Activated CD8-positive, alpha-beta T cell treated with anti-CD3 and anti-CD28 coated beads for 36 hours (primary cell): Measurements from ENCODE around the gene PLCL2. TPM values are rescaled to one million over a fixed set of nuclear protein-coding genes. Genes with fewer than 3 reads are reported as not detected.

Source experiments
- ATAC-seq: fragments of 200-7000 bp; cut with Tn5 transposase; one replicate; pipeline ENCODE4 v1.10.0; 2021; ENCODE audit warnings: mild to moderate bottlenecking, moderate library complexity
- CTCF ChIA-PET: fragments of 350-600 bp; sonication (Branson Sonifier 250); formaldehyde crosslinking; loops from one replicate; lab custom pipeline; 2021; ENCODE audit warnings: antibody characterized with exemption; lab: Charles Lee
- POLR2A ChIA-PET: fragments of 350-600 bp; sonication (Branson Sonifier 250); formaldehyde crosslinking; loops from one replicate; lab custom pipeline; 2021; ENCODE audit warnings: antibody characterized with exemption; lab: Charles Lee
- DNase-seq: peaks from one replicate; pipeline ENCODE4 v3.0.0-alpha.2; 2020
- H3K27ac Mint-ChIP-seq: one replicate; pipeline ENCODE4 v1.8.0; 2021; ENCODE audit warnings: mild to moderate bottlenecking, mixed read lengths
- H3K27me3 Mint-ChIP-seq: one replicate; pipeline ENCODE4 v1.8.0; 2021; ENCODE audit warnings: mixed read lengths
- H3K36me3 Mint-ChIP-seq: one replicate; pipeline ENCODE4 v1.8.0; 2021; ENCODE audit warnings: low read depth, mixed read lengths
- H3K4me1 Mint-ChIP-seq: one replicate; pipeline ENCODE4 v1.8.0; 2021; ENCODE audit warnings: low read depth, mixed read lengths
- H3K4me3 Mint-ChIP-seq: one replicate; pipeline ENCODE4 v1.8.0; 2021; ENCODE audit warnings: mild to moderate bottlenecking, moderate library complexity, mixed read lengths
- H3K9me3 Mint-ChIP-seq: one replicate; pipeline ENCODE4 v1.8.0; 2021; ENCODE audit warnings: mixed read lengths
- intact Hi-C: fragments of 100-400 bp; cut with micrococcal nuclease; formaldehyde crosslinking; loops from one replicate; pipeline ENCODE4 v1.10.0; 2022
- total RNA-seq, 2 experiments: library from RNA; stranded (reverse); gene quantifications; one replicate each; pipeline ENCODE4 v1.2.3, GENCODE V29; 2021
- TF ChIP-seq, protein P1 (sequence below): fragments of 200-600 bp; IDR thresholded peaks from one replicate; pipeline ENCODE4 v1.8.0; 2022; ENCODE audit warnings: antibody characterized with exemption, mild to moderate bottlenecking

The PLCL2 gene
- total RNA-seq, 2 experiments from 2014 or later: 19.4 to 19.7 TPM

DNA sequence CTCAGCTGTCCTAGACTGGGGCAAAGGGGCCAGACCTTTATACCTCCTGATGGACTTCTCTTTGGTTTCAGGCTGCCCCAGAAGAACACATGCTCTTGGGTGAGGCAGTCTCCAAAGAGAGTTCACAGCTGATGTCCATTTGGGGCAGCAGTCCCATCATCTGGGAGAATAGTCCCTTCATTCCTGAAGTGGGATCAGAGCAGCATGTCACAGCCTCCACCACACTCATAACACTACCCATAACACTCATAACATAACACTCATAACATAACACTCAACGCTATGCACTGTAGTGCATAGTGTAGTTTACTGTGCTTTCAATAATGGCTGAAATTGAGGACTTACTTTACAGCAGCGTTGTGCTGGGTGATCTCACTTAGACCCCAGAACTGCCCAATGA, 36.7 kb upstream of the PLCL2 start:
- Mint-ChIP-seq H3K36me3 (no peaks in the 10 kb centered on the region), H3K4me1 (peaks cover 55% of the 10 kb centered on the region), H3K27me3 (no peaks in the 10 kb centered on the region), H3K4me3 (no peak overlapping the region), H3K27ac (no peak overlapping the region), H3K9me3 (no peaks in the 10 kb centered on the region)
- TF ChIP-seq, protein P1, sequence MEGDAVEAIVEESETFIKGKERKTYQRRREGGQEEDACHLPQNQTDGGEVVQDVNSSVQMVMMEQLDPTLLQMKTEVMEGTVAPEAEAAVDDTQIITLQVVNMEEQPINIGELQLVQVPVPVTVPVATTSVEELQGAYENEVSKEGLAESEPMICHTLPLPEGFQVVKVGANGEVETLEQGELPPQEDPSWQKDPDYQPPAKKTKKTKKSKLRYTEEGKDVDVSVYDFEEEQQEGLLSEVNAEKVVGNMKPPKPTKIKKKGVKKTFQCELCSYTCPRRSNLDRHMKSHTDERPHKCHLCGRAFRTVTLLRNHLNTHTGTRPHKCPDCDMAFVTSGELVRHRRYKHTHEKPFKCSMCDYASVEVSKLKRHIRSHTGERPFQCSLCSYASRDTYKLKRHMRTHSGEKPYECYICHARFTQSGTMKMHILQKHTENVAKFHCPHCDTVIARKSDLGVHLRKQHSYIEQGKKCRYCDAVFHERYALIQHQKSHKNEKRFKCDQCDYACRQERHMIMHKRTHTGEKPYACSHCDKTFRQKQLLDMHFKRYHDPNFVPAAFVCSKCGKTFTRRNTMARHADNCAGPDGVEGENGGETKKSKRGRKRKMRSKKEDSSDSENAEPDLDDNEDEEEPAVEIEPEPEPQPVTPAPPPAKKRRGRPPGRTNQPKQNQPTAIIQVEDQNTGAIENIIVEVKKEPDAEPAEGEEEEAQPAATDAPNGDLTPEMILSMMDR: no peak
- DNase-seq: no peak
- intact Hi-C loops: loop anchor here (5.0 kb wide), 1 partner anchor 39 kb away; no protein-coding TSS in a partner anchor
- ATAC-seq: peak; percentile 69
- ChIA-PET CTCF (interaction anchor here (2.4 kb wide), 1 partner anchor 36 kb away, joined by 11 read pairs; the partner anchor contains the start of gene PLCL2), POLR2A (interaction anchor here (0.8 kb wide), 1 partner anchor 38 kb away, joined by 3 read pairs; no protein-coding TSS in a partner anchor)

DNA sequence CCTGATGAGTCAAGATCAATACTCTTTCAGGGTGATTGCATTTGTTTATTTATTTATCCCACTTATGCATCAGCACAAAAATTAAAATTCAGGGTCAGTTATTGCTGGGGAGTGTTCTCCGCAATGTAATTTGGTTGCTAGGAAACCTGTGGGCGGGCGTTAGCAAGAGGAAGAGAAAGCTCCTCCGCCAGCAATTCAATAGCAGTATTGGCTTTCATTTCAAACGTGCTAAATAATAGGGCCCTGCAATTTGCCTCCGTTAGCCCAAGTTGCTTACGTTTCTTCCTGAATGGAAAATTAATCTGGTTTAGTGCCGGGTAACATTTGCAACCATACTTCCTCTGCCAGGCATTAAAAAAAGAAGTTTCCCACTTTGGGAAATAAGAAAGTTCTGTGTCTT, 35.5 kb upstream of the PLCL2 start:
- no peaks in the 10 kb centered on the region for H3K36me3 Mint-ChIP-seq
- POLR2A ChIA-PET: interaction anchor here (0.9 to 1.6 kb wide), 3 partner anchors 19 to 56 kb away, joined by 4 to 6 read pairs (median 6); no protein-coding TSS in a partner anchor
- peak; percentile 85 for ATAC-seq
- H3K4me1 Mint-ChIP-seq: peaks cover 44% of the 10 kb centered on the region
- no peaks in the 10 kb centered on the region for H3K27me3 Mint-ChIP-seq
- peak; percentile 87 for DNase-seq
- no peaks in the 10 kb centered on the region for H3K9me3 Mint-ChIP-seq
- peak overlapping the region; percentile 65 for H3K4me3 Mint-ChIP-seq
- H3K27ac Mint-ChIP-seq: peak overlapping the region; percentile 75
- intact Hi-C loops: loop anchor here (5.0 kb wide), 1 partner anchor 38 kb away; no protein-coding TSS in a partner anchor
- CTCF ChIA-PET: interaction anchor here (2.4 kb wide), 2 partner anchors 22 to 35 kb away, joined by 7 to 11 read pairs; partner anchors contain the start of gene PLCL2
- TF ChIP-seq, protein P1: no peak

DNA sequence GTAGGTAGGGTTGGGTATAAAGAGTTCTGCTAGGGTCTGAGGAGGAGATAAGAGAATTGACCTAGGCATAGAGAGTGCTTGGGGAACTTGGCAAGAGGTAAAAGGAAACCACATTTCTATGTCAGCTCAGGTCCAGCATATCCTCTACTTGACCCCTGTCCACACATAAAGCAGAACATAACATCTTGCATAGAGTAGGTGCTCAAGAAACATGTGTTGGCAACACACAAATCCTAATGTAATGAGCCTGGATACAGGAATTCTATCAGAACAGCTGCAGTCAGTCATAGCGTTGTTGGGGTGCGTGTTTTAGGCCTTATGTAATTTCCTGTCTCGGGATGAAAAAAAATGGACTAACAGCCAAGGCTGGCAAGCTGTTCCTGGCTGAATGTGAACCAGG, 35.0 kb upstream of the PLCL2 start:
- H3K4me1 Mint-ChIP-seq: peaks cover 40% of the 10 kb centered on the region
- TF ChIP-seq, protein P1: no peak
- DNase-seq (no peak), ATAC-seq (peak; percentile 28)
- H3K4me3 Mint-ChIP-seq: peak overlapping the region; percentile 65
- H3K36me3 Mint-ChIP-seq: no peaks in the 10 kb centered on the region
- CTCF ChIA-PET: interaction anchor here (2.4 kb wide), 2 partner anchors 21 to 34 kb away, joined by 7 to 11 read pairs; partner anchors contain the start of gene PLCL2
- peak overlapping the region; percentile 75 for H3K27ac Mint-ChIP-seq
- H3K27me3 Mint-ChIP-seq: no peaks in the 10 kb centered on the region
- intact Hi-C loops: loop anchor here (5.0 kb wide), 1 partner anchor 38 kb away; no protein-coding TSS in a partner anchor
- POLR2A ChIA-PET: interaction anchor here (0.9 to 1.6 kb wide), 3 partner anchors 19 to 56 kb away, joined by 4 to 6 read pairs (median 6); no protein-coding TSS in a partner anchor
- no peaks in the 10 kb centered on the region for H3K9me3 Mint-ChIP-seq

DNA sequence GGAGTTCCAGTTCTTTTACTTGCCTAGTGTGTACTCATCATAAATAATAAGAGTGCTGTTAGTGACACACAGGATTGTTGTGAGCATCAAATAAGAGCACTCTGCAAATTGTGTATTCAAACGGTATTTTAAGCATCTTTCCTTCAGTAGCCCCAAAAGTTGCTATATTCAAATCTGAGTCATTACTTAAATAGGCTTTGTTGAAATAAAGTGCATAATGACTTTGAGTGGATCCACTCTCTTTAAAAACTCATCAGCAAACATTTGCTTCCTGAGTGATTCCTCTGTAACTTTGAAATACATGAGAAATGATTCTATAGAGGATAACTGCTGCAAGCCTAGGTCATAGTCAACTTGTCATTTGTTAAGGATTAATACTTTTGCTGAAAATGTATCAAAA, 29.3 kb upstream of the PLCL2 start:
- Mint-ChIP-seq H3K4me1 (peaks cover 8% of the 10 kb centered on the region), H3K27me3 (no peaks in the 10 kb centered on the region), H3K9me3 (no peaks in the 10 kb centered on the region), H3K36me3 (no peaks in the 10 kb centered on the region), H3K4me3 (no peak overlapping the region), H3K27ac (no peak overlapping the region)
- POLR2A ChIA-PET: interaction anchor here (0.6 kb wide), 1 partner anchor 129 kb away, joined by 4 read pairs; no protein-coding TSS in a partner anchor
- ATAC-seq (no peak), DNase-seq (no peak)
- intact Hi-C loops: no loop called here
- TF ChIP-seq, protein P1: no peak
- CTCF ChIA-PET: interaction anchor here (1.4 kb wide), 1 partner anchor 10 kb away, joined by 4 read pairs; no protein-coding TSS in a partner anchor

DNA sequence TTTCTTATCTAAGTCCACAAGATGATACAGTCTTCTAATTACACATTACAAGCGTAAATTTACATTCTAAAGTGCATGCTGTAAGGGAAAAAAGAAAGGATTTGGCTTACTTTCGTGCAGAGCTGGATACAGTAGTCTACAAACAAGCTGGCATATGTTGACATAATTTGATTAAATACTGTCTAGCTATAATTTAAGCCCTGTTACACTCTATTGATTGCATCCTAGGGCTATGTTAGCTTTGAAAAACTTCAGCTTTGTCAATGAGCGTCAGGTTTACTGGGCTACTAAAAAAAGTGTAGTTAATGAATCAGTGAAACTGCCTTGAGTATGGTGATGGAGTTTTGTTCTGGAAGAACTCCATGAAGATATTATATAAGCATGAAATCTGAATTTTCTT, 24.5 kb upstream of the PLCL2 start:
- Mint-ChIP-seq H3K36me3 (no peaks in the 10 kb centered on the region), H3K27me3 (no peaks in the 10 kb centered on the region), H3K9me3 (peaks cover 4% of the 10 kb centered on the region), H3K4me1 (peaks cover 8% of the 10 kb centered on the region), H3K27ac (no peak overlapping the region), H3K4me3 (no peak overlapping the region)
- no peak for ATAC-seq
- CTCF ChIA-PET: no interaction called here
- intact Hi-C loops: no loop called here
- DNase-seq: no peak
- TF ChIP-seq, protein P1: no peak
- POLR2A ChIA-PET: no interaction called here
